KMS-11 (cell line): ENCODE measurements around the gene KIAA0930.

ENCODE experiments used
- H2AFZ ChIP-seq: fragments of 200-600 bp; sonication (generic); 2 replicates; pipeline ENCODE4 v1.6.1; 2016; ENCODE audit warnings: antibody characterized with exemption, mixed run types, low read depth
- H3K27ac ChIP-seq: fragments of 200-600 bp; sonication (generic); 2 replicates; pipeline ENCODE4 v1.6.1; 2016; ENCODE audit warnings: mild to moderate bottlenecking, mixed run types
- H3K27me3 ChIP-seq: fragments of 200-600 bp; sonication (generic); 2 replicates; pipeline ENCODE4 v1.6.1; 2017; ENCODE audit warnings: mild to moderate bottlenecking, low read depth, mixed run types, moderate library complexity; ENCODE audit not compliant: insufficient read depth
- H3K36me3 ChIP-seq: fragments of 200-600 bp; sonication (generic); 2 replicates; pipeline ENCODE4 v1.6.1; 2017; ENCODE audit warnings: mild to moderate bottlenecking, mixed run types; ENCODE audit not compliant: insufficient read depth
- H3K4me1 ChIP-seq: fragments of 200-600 bp; sonication (generic); 2 replicates; pipeline ENCODE4 v1.6.1; 2016; ENCODE audit warnings: mild to moderate bottlenecking, low read depth, mixed run types; ENCODE audit not compliant: poor library complexity, severe bottlenecking
- H3K4me2 ChIP-seq: fragments of 200-600 bp; sonication (generic); 2 replicates; pipeline ENCODE4 v1.7.0; 2016; ENCODE audit warnings: mild to moderate bottlenecking, mixed run types
- H3K4me3 ChIP-seq: fragments of 200-600 bp; sonication (generic); IDR thresholded peaks from 2 replicates; pipeline ENCODE4 v1.6.1; 2017; ENCODE audit warnings: low read depth, low read length, mixed read lengths; ENCODE audit not compliant: insufficient read depth
- H3K79me2 ChIP-seq: fragments of 200-600 bp; sonication (generic); 2 replicates; pipeline ENCODE4 v1.6.1; 2016; ENCODE audit warnings: low read depth, mixed run types; ENCODE audit not compliant: insufficient read depth
- H3K9ac ChIP-seq: fragments of 200-600 bp; sonication (generic); 2 replicates; pipeline ENCODE4 v1.6.1; 2016; ENCODE audit warnings: mild to moderate bottlenecking, mixed run types
- H4K20me1 ChIP-seq: fragments of 200-600 bp; sonication (generic); 2 replicates; pipeline ENCODE4 v1.6.1; 2016; ENCODE audit warnings: mild to moderate bottlenecking, mixed run types; ENCODE audit not compliant: insufficient read depth
- CTCF ChIP-seq: fragments of 200-600 bp; sonication (generic); conservative IDR thresholded peaks from 2 replicates; pipeline ENCODE4 v1.6.1; 2017; ENCODE audit warnings: low read depth, mild to moderate bottlenecking, antibody characterized with exemption, low read length, moderate library complexity, mixed read lengths

The KIAA0930 gene

DNA sequence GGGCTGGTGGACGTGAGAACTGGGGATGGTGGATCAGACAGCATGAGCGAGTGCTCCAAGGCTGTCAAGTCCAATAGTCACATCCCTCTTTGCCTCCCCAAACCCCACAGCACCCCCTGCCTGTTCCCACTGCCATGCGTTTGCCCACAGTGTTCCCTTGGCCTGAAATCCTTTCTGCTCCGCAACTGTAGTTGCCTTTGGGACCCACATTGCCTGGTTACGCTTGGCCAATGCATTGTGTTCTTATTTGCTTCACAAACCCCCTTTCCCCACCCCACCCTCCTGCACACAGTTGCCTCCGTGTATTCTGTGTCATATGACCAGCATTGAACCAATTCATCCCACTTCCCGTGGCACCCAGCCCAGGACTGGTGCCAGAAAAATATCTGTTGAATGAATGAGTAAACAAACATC lies 2.1 kb upstream of the KIAA0930 start:
- H3K4me3 ChIP-seq = no peak overlapping the region
- H3K79me2 ChIP-seq = no peaks in the 10 kb centered on the region
- no peak for TF ChIP-seq CTCF
- no peak overlapping the region for H3K27ac ChIP-seq
- H3K36me3 ChIP-seq = no peaks in the 10 kb centered on the region
- H3K4me2 ChIP-seq = no peak overlapping the region
- no peaks in the 10 kb centered on the region for H4K20me1 ChIP-seq
- H3K9ac ChIP-seq = no peak overlapping the region
- no peak overlapping the region for H2AFZ ChIP-seq
- H3K27me3 ChIP-seq = no peaks in the 10 kb centered on the region
- peaks cover 18% of the 10 kb centered on the region for H3K4me1 ChIP-seq

GRCh38 chr22:45240104-45240809 lies 437 bp downstream of the KIAA0930 start:
- no peak for TF ChIP-seq CTCF
- Histone ChIP-seq H3K9ac (peak overlapping the region; percentile 22; the same call in 1 of the 2 replicates), H3K4me1 (peaks cover 35% of the 10 kb centered on the region), H3K36me3 (no peaks in the 10 kb centered on the region), H4K20me1 (no peaks in the 10 kb centered on the region), H3K27me3 (no peaks in the 10 kb centered on the region), H3K79me2 (no peaks in the 10 kb centered on the region), H2AFZ (peak overlapping the region; percentile 26; the same call in 1 of the 2 replicates), H3K27ac (no peak overlapping the region), H3K4me3 (no peak overlapping the region), H3K4me2 (peak overlapping the region; percentile 71)

DNA sequence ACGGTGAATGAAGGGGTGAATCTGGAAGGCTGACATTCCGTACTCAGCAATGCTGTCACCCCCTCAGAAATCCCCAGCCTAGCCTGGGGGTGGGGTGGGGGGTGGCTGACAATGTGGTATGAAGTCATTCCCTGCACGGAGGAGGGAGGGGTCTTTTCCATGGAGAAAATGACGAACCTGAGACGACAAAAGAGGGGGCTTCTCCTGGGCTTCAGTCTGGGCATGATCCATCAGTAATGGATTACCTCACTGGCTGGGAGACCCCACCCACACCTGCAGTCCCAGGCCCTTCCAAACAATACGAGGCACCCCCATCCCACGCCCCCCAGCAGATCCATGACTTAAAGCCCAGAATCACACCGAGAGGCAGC lies 1.0 kb downstream of the KIAA0930 start:
- Histone ChIP-seq H3K9ac (peak overlapping the region; percentile 22; the same call in 1 of the 2 replicates), H3K4me1 (peaks cover 41% of the 10 kb centered on the region), H2AFZ (no peak overlapping the region; the same call in 1 of the 2 replicates)

DNA sequence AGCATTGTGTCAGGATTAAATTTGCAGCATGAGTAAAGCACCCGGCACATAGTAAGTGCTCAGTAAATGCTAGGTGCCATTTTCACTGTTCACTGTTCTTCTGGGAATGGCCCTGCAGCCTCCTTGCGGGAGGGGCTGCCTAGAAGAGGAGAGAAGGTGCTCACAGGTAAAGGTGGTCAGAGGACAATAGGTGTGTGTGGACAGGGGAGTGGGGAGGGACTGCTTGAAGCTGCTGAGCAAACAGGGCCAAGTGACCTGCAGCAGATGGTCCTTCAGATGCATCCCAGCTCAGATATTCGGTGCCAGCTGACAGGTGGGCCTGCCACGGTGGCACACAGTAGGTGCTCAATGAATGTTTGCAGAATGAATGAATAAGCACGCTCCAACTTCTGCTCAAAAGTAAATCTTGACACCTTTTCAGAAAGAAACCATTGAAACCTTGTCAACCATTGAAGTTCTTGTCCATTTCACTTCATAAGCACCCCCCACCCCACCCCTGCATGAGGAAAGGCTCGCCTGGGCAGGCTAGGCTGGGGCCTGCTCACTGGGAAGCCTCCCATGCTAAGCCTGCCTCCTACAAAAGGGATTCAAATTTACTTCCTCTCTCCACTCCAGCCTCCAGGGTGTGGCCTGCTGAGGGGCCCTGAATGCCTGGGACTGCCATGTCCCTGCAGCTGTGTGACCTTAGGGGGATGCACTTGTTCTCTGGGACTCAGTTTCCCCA lies 1.6 kb downstream of the KIAA0930 start:
- Histone ChIP-seq H3K27me3 (no peaks in the 10 kb centered on the region), H3K36me3 (no peaks in the 10 kb centered on the region), H3K79me2 (no peaks in the 10 kb centered on the region), H3K4me3 (no peak overlapping the region), H3K9ac (no peak overlapping the region), H3K27ac (no peak overlapping the region), H4K20me1 (no peaks in the 10 kb centered on the region), H3K4me2 (peak overlapping the region; percentile 71), H3K4me1 (peaks cover 45% of the 10 kb centered on the region), H2AFZ (no peak overlapping the region)
- TF ChIP-seq CTCF = no peak

More for the DNA sequence above, 1.0 kb downstream of the KIAA0930 start:
- H3K4me2 ChIP-seq = peak overlapping the region; percentile 71
- H3K36me3 ChIP-seq = no peaks in the 10 kb centered on the region
- no peak overlapping the region for H3K27ac ChIP-seq
- H3K4me3 ChIP-seq = no peak overlapping the region
- no peaks in the 10 kb centered on the region for H4K20me1 ChIP-seq
- no peaks in the 10 kb centered on the region for H3K79me2 ChIP-seq
- no peaks in the 10 kb centered on the region for H3K27me3 ChIP-seq
- no peak for TF ChIP-seq CTCF
